ENCODE data around the gene SCGB1A1. TPM values are rescaled to one million over a fixed set of nuclear protein-coding genes. Genes with fewer than 3 reads are reported as not detected.

SCGB1A1 gene
- polyA plus RNA-seq, 1 donor from 2014 or later: not detected

DNA sequence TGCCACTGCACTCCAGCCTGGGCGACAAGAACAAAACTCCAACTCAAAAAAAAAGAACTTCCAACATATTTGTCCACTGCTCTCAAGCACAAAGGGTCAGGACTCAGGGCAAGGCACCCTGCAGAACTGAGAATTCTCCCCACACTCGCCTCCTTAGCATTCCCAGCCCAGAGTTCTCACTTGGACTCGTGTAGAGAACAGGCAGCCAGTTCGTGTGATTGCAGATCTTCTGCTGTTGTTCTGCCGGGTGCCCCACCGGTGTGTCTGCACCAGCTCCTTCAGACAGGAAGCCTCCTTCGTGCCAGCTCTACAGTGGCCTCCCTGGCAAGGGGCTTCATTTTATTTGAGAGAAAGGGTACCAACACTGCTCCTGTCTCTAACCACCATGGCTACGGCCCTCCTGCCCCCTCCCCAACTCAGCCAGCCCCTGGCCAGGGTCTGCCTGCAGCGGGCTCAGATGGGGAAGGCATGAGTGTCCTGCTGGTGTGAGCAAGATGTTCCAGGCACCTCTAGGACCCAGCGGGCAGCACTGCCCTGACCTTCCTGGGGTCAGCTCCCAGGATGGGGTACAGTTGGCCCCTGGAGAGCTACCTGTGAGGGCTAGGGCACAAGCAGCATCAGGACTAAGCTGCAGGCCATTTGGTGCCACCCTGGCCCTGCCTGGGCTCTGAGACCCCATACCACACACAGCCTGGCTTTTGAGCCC, 19.5 kb upstream of the SCGB1A1 start:
- Histone ChIP-seq H3K27me3 (ENCODE audit: insufficient read depth, low read depth, low read length) (no peaks in the 10 kb centered on the region), H3K9ac (ENCODE audit: low read length) (no peak overlapping the region), H3K4me2 (ENCODE audit: low read length) (no peak overlapping the region), H3K36me3 (ENCODE audit: insufficient read depth, low read length) (no peaks in the 10 kb centered on the region), H2AFZ (ENCODE audit: low read depth, low read length) (no peak overlapping the region), H4K20me1 (ENCODE audit: insufficient read depth) (no peaks in the 10 kb centered on the region), H3K4me3 (ENCODE audit: low read length) (no peak overlapping the region), H3K9me2 (ENCODE audit: insufficient read depth, low read length) (no peaks in the 10 kb centered on the region), H3F3A (ENCODE audit: insufficient read depth, low read length, poor library complexity, severe bottlenecking) (peaks cover 3% of the 10 kb centered on the region), H3K27ac (ENCODE audit: low read length) (no peak overlapping the region), H3K79me2 (replicated peaks; ENCODE audit: insufficient read depth, low read length) (no peaks in the 10 kb centered on the region), H3K9me3 (ENCODE audit: low read length) (no peaks in the 10 kb centered on the region)
- TF ChIP-seq EZH2 (IDR thresholded peaks at IDR 0.05; ENCODE audit: borderline replicate concordance, insufficient read depth, low read length, poor library complexity, severe bottlenecking) (no peak), TAF1 (IDR thresholded peaks at IDR 0.05; ENCODE audit: low read depth) (no peak), MXI1 (conservative IDR thresholded peaks at IDR 0.05; ENCODE audit: poor library complexity, severe bottlenecking) (no peak), SMC3 (conservative IDR thresholded peaks at IDR 0.05; ENCODE audit: poor library complexity) (no peak), EP300 (conservative IDR thresholded peaks at IDR 0.05; ENCODE audit: poor library complexity, severe bottlenecking) (no peak), POLR2AphosphoS5 (IDR thresholded peaks at IDR 0.05) (no peak), RAD21 (conservative IDR thresholded peaks at IDR 0.05) (no peak)
- TF ChIP-seq, protein P1, sequence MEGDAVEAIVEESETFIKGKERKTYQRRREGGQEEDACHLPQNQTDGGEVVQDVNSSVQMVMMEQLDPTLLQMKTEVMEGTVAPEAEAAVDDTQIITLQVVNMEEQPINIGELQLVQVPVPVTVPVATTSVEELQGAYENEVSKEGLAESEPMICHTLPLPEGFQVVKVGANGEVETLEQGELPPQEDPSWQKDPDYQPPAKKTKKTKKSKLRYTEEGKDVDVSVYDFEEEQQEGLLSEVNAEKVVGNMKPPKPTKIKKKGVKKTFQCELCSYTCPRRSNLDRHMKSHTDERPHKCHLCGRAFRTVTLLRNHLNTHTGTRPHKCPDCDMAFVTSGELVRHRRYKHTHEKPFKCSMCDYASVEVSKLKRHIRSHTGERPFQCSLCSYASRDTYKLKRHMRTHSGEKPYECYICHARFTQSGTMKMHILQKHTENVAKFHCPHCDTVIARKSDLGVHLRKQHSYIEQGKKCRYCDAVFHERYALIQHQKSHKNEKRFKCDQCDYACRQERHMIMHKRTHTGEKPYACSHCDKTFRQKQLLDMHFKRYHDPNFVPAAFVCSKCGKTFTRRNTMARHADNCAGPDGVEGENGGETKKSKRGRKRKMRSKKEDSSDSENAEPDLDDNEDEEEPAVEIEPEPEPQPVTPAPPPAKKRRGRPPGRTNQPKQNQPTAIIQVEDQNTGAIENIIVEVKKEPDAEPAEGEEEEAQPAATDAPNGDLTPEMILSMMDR (IDR thresholded peaks at IDR 0.05; ENCODE audit: poor library complexity, severe bottlenecking): no peak
- TF ChIP-seq, protein P2, sequence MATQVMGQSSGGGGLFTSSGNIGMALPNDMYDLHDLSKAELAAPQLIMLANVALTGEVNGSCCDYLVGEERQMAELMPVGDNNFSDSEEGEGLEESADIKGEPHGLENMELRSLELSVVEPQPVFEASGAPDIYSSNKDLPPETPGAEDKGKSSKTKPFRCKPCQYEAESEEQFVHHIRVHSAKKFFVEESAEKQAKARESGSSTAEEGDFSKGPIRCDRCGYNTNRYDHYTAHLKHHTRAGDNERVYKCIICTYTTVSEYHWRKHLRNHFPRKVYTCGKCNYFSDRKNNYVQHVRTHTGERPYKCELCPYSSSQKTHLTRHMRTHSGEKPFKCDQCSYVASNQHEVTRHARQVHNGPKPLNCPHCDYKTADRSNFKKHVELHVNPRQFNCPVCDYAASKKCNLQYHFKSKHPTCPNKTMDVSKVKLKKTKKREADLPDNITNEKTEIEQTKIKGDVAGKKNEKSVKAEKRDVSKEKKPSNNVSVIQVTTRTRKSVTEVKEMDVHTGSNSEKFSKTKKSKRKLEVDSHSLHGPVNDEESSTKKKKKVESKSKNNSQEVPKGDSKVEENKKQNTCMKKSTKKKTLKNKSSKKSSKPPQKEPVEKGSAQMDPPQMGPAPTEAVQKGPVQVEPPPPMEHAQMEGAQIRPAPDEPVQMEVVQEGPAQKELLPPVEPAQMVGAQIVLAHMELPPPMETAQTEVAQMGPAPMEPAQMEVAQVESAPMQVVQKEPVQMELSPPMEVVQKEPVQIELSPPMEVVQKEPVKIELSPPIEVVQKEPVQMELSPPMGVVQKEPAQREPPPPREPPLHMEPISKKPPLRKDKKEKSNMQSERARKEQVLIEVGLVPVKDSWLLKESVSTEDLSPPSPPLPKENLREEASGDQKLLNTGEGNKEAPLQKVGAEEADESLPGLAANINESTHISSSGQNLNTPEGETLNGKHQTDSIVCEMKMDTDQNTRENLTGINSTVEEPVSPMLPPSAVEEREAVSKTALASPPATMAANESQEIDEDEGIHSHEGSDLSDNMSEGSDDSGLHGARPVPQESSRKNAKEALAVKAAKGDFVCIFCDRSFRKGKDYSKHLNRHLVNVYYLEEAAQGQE (IDR thresholded peaks at IDR 0.05; ENCODE audit: borderline replicate concordance): no peak

GRCh38 chr11:62399878-62400266, 19.0 kb upstream of the SCGB1A1 start:
- Histone ChIP-seq H3K27ac (ENCODE audit: low read length) (no peak overlapping the region), H3K9ac (ENCODE audit: low read length) (no peak overlapping the region), H4K20me1 (ENCODE audit: insufficient read depth) (no peaks in the 10 kb centered on the region), H3K27me3 (ENCODE audit: insufficient read depth, low read depth, low read length) (no peaks in the 10 kb centered on the region), H3K9me2 (ENCODE audit: insufficient read depth, low read length) (no peaks in the 10 kb centered on the region), H3K79me2 (replicated peaks; ENCODE audit: insufficient read depth, low read length) (no peaks in the 10 kb centered on the region), H3K9me3 (ENCODE audit: low read length) (no peaks in the 10 kb centered on the region), H3F3A (ENCODE audit: insufficient read depth, low read length, poor library complexity, severe bottlenecking) (no peaks in the 10 kb centered on the region), H3K4me2 (ENCODE audit: low read length) (no peak overlapping the region), H3K4me3 (ENCODE audit: low read length) (no peak overlapping the region), H3K36me3 (ENCODE audit: insufficient read depth, low read length) (no peaks in the 10 kb centered on the region), H2AFZ (ENCODE audit: low read depth, low read length) (no peak overlapping the region)
- TF ChIP-seq, protein P1 (IDR thresholded peaks at IDR 0.05; ENCODE audit: poor library complexity, severe bottlenecking): no peak
- TF ChIP-seq, protein P2 (IDR thresholded peaks at IDR 0.05; ENCODE audit: borderline replicate concordance): no peak
- TF ChIP-seq EP300 (conservative IDR thresholded peaks at IDR 0.05; ENCODE audit: poor library complexity, severe bottlenecking) (no peak), POLR2AphosphoS5 (IDR thresholded peaks at IDR 0.05) (no peak), SMC3 (conservative IDR thresholded peaks at IDR 0.05; ENCODE audit: poor library complexity) (no peak), RAD21 (conservative IDR thresholded peaks at IDR 0.05) (no peak), MXI1 (conservative IDR thresholded peaks at IDR 0.05; ENCODE audit: poor library complexity, severe bottlenecking) (no peak), TAF1 (IDR thresholded peaks at IDR 0.05; ENCODE audit: low read depth) (no peak), EZH2 (IDR thresholded peaks at IDR 0.05; ENCODE audit: borderline replicate concordance, insufficient read depth, low read length, poor library complexity, severe bottlenecking) (no peak)

All from neural cell (in vitro differentiated cells).